Neuronal stem cell (in vitro differentiated cells): ENCODE data around the gene LRRC42.
"Not testable (repeated sequence)": the region's sequence is repeated elsewhere in the genome, so short reads cannot be mapped to it uniquely, and the experiment has no call there.

ENCODE experiments used
- DNase-seq: peaks from one replicate; pipeline ENCODE4 v3.0.0-alpha.2; 2013; ENCODE audit warnings: low spot score
- H2AFZ ChIP-seq: one replicate; pipeline ENCODE4 v1.6.1; 2013; ENCODE audit warnings: mild to moderate bottlenecking, low read length, inconsistent platforms
- H2AK5ac ChIP-seq: 2 replicates; pipeline ENCODE4 v1.6.1; 2013; ENCODE audit warnings: low read depth, mild to moderate bottlenecking, inconsistent platforms, low read length, moderate library complexity, mixed read lengths
- H2BK120ac ChIP-seq: 2 replicates; pipeline ENCODE4 v1.6.1; 2013; ENCODE audit warnings: low read depth, mild to moderate bottlenecking, inconsistent platforms, low read length, moderate library complexity, mixed read lengths
- H2BK12ac ChIP-seq: one replicate; pipeline ENCODE4 v1.6.1; 2013; ENCODE audit warnings: low read length, inconsistent platforms
- H2BK15ac ChIP-seq: 2 replicates; pipeline ENCODE4 v1.6.1; 2013; ENCODE audit warnings: mild to moderate bottlenecking, low read length, inconsistent platforms, mixed read lengths
- H2BK5ac ChIP-seq: one replicate; pipeline ENCODE4 v1.6.1; 2013; ENCODE audit warnings: inconsistent platforms, mild to moderate bottlenecking, low read length, moderate library complexity
- H3K14ac ChIP-seq: one replicate; pipeline ENCODE4 v1.6.1; 2013; ENCODE audit warnings: low read length, inconsistent platforms
- H3K18ac ChIP-seq: 2 replicates; pipeline ENCODE4 v1.6.1; 2013; ENCODE audit warnings: low read length, inconsistent platforms
- H3K23ac ChIP-seq: 2 replicates; pipeline ENCODE4 v1.6.1; 2013; ENCODE audit warnings: low read depth, mild to moderate bottlenecking, mixed read lengths, low read length, inconsistent platforms; ENCODE audit not compliant: poor library complexity
- H3K27ac ChIP-seq: replicated peaks from 3 replicates; pipeline ENCODE4 v1.5.1; 2013; ENCODE audit warnings: low read length, inconsistent platforms
- H3K27me3 ChIP-seq, 3 experiments: 2 replicates each; pipeline ENCODE4 v1.6.1; 2013; ENCODE audit warnings: low read length in 3 of 3, mild to moderate bottlenecking in 2 of 3, inconsistent platforms in 1 of 3, low read depth in 1 of 3, mixed read lengths in 1 of 3, moderate library complexity in 1 of 3; ENCODE audit not compliant: control insufficient read depth in 3 of 3, insufficient read depth in 3 of 3
- H3K36me3 ChIP-seq, 2 donors: replicated peaks in 1 of 2; 2 replicates each; pipeline ENCODE4 v1.6.1; 2013; ENCODE audit warnings: low read length in 2 of 2; ENCODE audit not compliant: control insufficient read depth in 2 of 2, insufficient read depth in 2 of 2
- H3K4ac ChIP-seq: 2 replicates; pipeline ENCODE4 v1.6.1; 2013; ENCODE audit warnings: inconsistent platforms, mild to moderate bottlenecking, low read length, moderate library complexity
- H3K4me1 ChIP-seq, 2 donors: 1 replicate in 1 of 2; 2 replicates in 1 of 2; pipeline ENCODE4 v1.6.1; 2013; ENCODE audit warnings: low read length in 2 of 2, low read depth in 1 of 2; ENCODE audit not compliant: control insufficient read depth in 2 of 2, insufficient read depth in 1 of 2
- H3K4me2 ChIP-seq: one replicate; pipeline ENCODE4 v1.6.1; 2013; ENCODE audit warnings: mild to moderate bottlenecking, low read length, inconsistent platforms; ENCODE audit not compliant: insufficient read depth, poor library complexity, severe bottlenecking
- H3K4me3 ChIP-seq, 2 donors: 2 replicates each; pipeline ENCODE4 v1.5.1; 2013; ENCODE audit warnings: low read length in 2 of 2, mild to moderate bottlenecking in 2 of 2, inconsistent platforms in 1 of 2, moderate library complexity in 1 of 2
- H3K79me1 ChIP-seq: one replicate; pipeline ENCODE4 v1.6.1; 2013; ENCODE audit warnings: low read depth, mild to moderate bottlenecking, inconsistent platforms, low read length, moderate library complexity
- H3K9ac ChIP-seq: one replicate; pipeline ENCODE4 v1.6.1; 2013; ENCODE audit warnings: mild to moderate bottlenecking, low read depth, low read length, inconsistent platforms; ENCODE audit not compliant: poor library complexity
- H3K9me3 ChIP-seq, 2 donors: replicated peaks in 1 of 2; 2 replicates each; pipeline versions ENCODE3 to v1.6.1; 2013; ENCODE audit warnings: low read length in 2 of 2, mild to moderate bottlenecking in 2 of 2, inconsistent platforms in 1 of 2, low read depth in 1 of 2, mixed read lengths in 1 of 2, moderate library complexity in 1 of 2; ENCODE audit not compliant: control insufficient read depth in 2 of 2, insufficient read depth in 1 of 2
- H4K8ac ChIP-seq: one replicate; pipeline ENCODE4 v1.6.1; 2013; ENCODE audit warnings: low read depth, mild to moderate bottlenecking, inconsistent platforms, low read length, moderate library complexity
- H4K91ac ChIP-seq: one replicate; pipeline ENCODE4 v1.6.1; 2013; ENCODE audit warnings: low read length, low read depth, mild to moderate bottlenecking, inconsistent platforms; ENCODE audit not compliant: poor library complexity
- WGBS, 2 donors: extraction: QIAGEN DNeasy Blood & Tissue Kit; methylation state at CpG; one replicate each; pipeline ENCODE4 v1.1.7; 2013; ENCODE audit warnings: missing lambda C conversion rate in 2 of 2, mixed read lengths in 1 of 2; ENCODE audit not compliant: insufficient read length in 2 of 2, insufficient replicate concordance in 1 of 2; ENCODE audit errors: extremely low coverage in 2 of 2; 5-methylcytosine and 5-hydroxymethylcytosine counted together

Gene LRRC42

DNA sequence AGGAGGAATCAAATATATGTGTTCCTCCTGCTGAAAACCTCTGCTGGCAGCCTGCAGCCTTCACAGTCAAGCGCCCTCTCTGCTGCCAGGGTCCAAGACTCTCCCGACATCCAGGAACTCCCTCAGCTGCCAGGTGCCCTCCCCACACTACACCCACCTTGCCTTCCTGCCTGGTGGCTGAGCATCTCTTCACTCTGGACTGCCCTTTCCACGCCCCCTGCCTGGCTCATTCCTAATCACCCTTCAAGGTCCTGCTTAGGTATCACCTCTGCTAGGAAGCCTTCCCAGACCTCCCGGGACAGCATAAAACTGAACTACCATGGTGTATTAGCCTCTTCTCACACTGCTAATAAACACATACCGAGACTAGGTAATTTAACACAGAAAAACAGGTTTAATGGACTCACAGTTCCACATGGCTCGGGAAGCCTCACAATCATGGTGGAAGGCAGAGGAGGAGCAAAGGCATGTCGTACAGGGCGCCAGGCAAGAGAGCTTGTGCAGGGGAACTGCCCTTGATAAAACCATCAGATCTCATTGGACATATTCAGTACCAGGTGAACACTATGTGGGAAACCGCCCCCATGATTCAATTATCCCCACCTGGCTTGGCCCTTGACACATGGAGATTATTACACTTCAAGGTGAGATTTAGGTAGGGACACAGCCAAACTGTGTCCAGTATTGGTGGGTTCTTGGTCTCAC lies 56.5 kb downstream of the LRRC42 start:
- Histone ChIP-seq H3K9me3 (peaks cover 0 to 6% of the 10 kb centered on the region in 2 donors), H3K79me1 (no peaks in the 10 kb centered on the region), H3K4me3 (peak overlapping the region in 1 of 2 donors; percentile 43), H3K27me3 (peaks cover 0 to 3% (median 0%) of the 10 kb centered on the region in 3 experiments), H3K9ac (no peak overlapping the region), H3K4me2 (no peak overlapping the region), H4K8ac (no peak overlapping the region), H3K4ac (no peak overlapping the region), H2BK120ac (no peak overlapping the region), H2AK5ac (no peak overlapping the region), H2AFZ (no peak overlapping the region), H2BK5ac (no peak overlapping the region), H2BK12ac (no peak overlapping the region), H3K18ac (no peak overlapping the region), H3K14ac (no peak overlapping the region), H3K23ac (no peak overlapping the region), H2BK15ac (no peak overlapping the region), H3K36me3 (no peaks in the 10 kb centered on the region), H4K91ac (no peak overlapping the region), H3K4me1 (no peaks in the 10 kb centered on the region), H3K27ac (no peak overlapping the region)
- DNase-seq = no peak
- no CpG with 5 or more reads among the region's 9 CpGs for WGBS, 2 donors

DNA sequence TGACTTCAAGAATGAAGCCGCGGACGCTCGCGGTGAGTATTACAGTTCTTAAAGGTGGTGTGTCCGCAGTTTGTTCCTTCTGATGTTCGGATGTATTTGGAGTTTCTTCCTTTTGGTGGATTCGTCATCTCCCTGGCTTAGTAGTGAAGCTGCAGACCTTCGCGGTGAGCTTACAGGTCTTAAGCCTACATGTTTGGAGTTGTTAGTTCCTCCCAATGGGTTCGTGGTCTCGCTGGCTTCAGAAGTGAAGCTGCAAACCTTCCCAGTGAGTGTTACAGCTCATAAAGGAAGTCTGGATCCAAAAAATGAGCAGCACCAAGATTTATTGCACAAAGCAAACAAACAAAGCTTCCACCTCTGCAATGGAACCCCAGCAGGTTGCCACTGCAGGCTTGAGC lies 57.1 kb downstream of the LRRC42 start:
- Histone ChIP-seq H4K91ac (no peak overlapping the region), H2BK120ac (no peak overlapping the region), H4K8ac (no peak overlapping the region), H3K14ac (no peak overlapping the region), H3K4me1 (no peaks in the 10 kb centered on the region), H3K79me1 (no peaks in the 10 kb centered on the region), H3K27ac (no peak overlapping the region), H2AFZ (no peak overlapping the region), H3K36me3 (no peaks in the 10 kb centered on the region), H3K27me3 (peaks cover 0 to 5% (median 0%) of the 10 kb centered on the region in 3 experiments), H3K4me2 (no peak overlapping the region), H2BK5ac (no peak overlapping the region), H3K4ac (no peak overlapping the region), H3K23ac (no peak overlapping the region), H2BK12ac (no peak overlapping the region), H3K9me3 (peaks cover 0 to 6% of the 10 kb centered on the region in 2 donors), H3K4me3 (no peak overlapping the region), H2AK5ac (no peak overlapping the region), H3K9ac (no peak overlapping the region), H3K18ac (no peak overlapping the region), H2BK15ac (no peak overlapping the region)
- no peak for DNase-seq
- WGBS, 2 donors = no CpG with 5 or more reads among the region's 12 CpGs

DNA sequence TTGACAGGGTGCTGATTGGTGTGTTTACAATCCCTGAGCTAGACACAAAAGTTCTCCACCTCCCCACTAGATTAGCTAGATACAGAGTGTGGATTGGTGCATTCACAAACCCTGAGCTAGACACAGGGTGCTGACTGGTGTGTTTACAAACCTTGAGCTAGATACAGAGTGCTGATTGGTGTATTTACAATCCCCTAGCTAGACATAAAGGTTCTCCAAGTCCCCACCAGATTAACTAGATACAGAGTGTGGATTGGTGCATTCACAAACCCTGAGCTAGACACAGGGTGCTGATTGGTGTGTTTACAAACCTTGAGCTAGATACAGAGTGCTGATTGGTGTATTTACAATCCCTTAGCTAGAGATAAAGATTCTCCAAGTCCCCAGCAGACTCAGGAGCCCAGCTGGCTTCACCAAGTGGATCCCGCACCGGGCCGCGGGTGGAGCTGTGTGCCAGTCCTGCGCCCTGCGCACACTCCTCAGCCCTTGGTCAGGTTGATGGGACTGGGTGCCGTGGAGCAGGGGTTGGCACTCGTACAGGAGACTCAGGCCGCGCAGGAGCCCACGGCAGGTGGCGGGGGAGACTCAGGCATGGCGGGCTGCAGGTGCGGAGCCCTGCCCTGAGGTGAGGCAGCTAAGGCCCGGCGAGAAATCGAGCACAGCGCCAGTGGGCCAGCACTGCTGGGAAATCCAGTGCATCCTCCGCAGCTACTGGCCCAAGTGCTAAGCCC lies 57.8 kb downstream of the LRRC42 start:
- not testable (repeated sequence) for H3K23ac ChIP-seq, H4K91ac ChIP-seq, H2BK120ac ChIP-seq, H3K4ac ChIP-seq, H3K4me1 ChIP-seq, H2BK5ac ChIP-seq, H3K27ac ChIP-seq, H4K8ac ChIP-seq, H2AFZ ChIP-seq, H2BK12ac ChIP-seq, H3K18ac ChIP-seq, H3K79me1 ChIP-seq, H3K4me3 ChIP-seq, H3K9ac ChIP-seq, H2AK5ac ChIP-seq, H3K9me3 ChIP-seq, H3K4me2 ChIP-seq, H3K27me3 ChIP-seq, H3K14ac ChIP-seq, H2BK15ac ChIP-seq, DNase-seq, H3K36me3 ChIP-seq
- WGBS, 2 donors = no CpG with 5 or more reads among the region's 19 CpGs

DNA sequence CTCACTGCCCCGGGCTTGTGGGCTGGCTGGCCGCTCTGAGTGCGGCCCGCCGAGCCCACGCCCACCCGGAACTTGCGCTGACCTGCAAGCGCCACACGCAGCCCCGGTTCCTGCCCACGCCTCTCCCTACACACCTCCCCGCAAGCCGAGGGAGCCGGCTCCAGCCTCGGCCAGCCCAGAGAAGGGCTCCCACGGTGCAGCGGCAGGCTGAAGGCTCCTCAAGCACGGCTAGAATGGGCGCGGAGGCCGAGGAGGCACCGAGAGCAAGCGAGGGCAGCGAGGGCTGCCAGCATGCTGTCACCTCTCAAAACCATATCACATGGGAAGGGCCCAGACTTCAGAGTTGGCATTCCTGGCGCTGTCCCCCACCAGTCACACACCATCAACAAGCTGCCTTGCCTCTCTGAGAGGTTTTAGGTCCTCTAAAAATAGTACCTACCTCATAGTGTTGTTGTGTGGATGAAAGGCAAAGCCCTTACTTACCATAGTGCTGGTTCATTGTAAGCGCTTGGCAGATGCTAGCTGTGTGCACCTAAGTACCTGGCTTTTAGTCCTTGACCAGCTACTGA lies 58.4 kb downstream of the LRRC42 start:
- H3K4me1 ChIP-seq = no peaks in the 10 kb centered on the region
- H2BK12ac ChIP-seq = no peak overlapping the region
- no peak overlapping the region for H2BK15ac ChIP-seq
- no peak overlapping the region for H2AK5ac ChIP-seq
- no peaks in the 10 kb centered on the region for H3K79me1 ChIP-seq
- no peak overlapping the region for H3K27ac ChIP-seq
- no peak overlapping the region for H3K18ac ChIP-seq
- H3K9me3 ChIP-seq = peaks cover 0 to 6% of the 10 kb centered on the region in 2 donors
- H3K23ac ChIP-seq = no peak overlapping the region
- DNase-seq = no peak
- WGBS, 2 donors = no CpG with 5 or more reads among the region's 27 CpGs
- H4K8ac ChIP-seq = no peak overlapping the region
- H3K36me3 ChIP-seq = no peaks in the 10 kb centered on the region
- H3K27me3 ChIP-seq = peaks cover 0 to 5% (median 0%) of the 10 kb centered on the region in 3 experiments
- H3K4ac ChIP-seq = no peak overlapping the region
- no peak overlapping the region for H4K91ac ChIP-seq
- no peak overlapping the region for H2BK5ac ChIP-seq
- H3K14ac ChIP-seq = no peak overlapping the region
- no peak overlapping the region for H3K4me3 ChIP-seq
- no peak overlapping the region for H2AFZ ChIP-seq
- no peak overlapping the region for H2BK120ac ChIP-seq
- no peak overlapping the region for H3K4me2 ChIP-seq
- H3K9ac ChIP-seq = no peak overlapping the region
